ENCODE measurements around the gene VTI1B.
"Not testable (repeated sequence)": the region's sequence is repeated elsewhere in the genome, so short reads cannot be mapped to it uniquely, and the experiment has no call there.

VTI1B gene

GRCh38 chr14:67626131-67626530 lies 48.3 kb downstream of the VTI1B start:
- DNase-seq = not testable (repeated sequence)

DNA sequence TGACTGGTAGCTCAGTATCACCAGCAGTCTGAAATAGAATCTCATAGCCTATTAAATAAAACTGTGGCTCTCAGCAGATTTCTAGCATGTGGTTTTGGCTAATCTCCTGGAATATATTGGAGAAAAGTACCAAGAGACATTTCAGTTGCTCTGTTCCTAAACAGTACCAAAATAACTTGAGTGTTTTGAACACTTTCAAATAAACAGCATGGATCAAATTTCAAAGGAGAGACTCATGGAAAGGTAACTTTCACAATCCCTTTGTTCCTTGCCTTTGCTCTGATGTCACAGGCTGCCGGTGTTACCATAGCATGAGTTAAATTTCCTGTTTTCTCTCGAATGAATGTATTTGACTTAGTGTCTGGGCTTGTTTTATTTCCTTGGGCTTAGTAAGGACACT lies 51.3 kb downstream of the VTI1B start:
- DNase-seq = no peak

- no peak for DNase-seq
Measured at GRCh38 chr14:67622675-67623074, 51.8 kb downstream of the VTI1B start.

DNA sequence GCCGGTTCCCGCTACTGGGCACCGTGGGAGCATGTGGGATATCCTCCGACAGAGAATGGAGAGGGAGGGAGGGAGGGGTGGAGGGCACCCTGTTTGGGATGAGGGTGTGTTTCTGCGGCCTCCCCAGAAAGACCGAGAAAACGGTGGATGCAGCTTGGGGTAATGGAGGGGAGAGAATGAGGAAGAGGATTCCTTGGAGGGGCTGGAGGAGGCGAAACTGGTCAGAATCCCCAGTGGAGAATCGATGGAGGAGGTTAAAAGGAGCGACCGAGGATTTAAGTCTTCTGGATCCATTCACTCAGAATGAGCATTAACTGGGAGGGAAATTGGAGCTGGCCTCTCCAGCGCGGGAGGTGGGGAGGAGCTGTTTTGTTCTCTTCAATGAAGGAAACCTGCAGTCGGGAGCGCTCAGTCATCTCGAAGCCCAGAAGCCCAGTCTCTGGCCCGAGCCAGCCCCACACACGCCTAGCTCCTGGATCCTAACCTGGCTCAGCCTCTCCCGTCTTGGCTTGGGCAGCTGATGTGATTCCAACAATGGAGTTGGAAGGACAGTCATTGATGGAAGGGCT lies 54.1 kb downstream of the VTI1B start:
- no peak for DNase-seq

DNA sequence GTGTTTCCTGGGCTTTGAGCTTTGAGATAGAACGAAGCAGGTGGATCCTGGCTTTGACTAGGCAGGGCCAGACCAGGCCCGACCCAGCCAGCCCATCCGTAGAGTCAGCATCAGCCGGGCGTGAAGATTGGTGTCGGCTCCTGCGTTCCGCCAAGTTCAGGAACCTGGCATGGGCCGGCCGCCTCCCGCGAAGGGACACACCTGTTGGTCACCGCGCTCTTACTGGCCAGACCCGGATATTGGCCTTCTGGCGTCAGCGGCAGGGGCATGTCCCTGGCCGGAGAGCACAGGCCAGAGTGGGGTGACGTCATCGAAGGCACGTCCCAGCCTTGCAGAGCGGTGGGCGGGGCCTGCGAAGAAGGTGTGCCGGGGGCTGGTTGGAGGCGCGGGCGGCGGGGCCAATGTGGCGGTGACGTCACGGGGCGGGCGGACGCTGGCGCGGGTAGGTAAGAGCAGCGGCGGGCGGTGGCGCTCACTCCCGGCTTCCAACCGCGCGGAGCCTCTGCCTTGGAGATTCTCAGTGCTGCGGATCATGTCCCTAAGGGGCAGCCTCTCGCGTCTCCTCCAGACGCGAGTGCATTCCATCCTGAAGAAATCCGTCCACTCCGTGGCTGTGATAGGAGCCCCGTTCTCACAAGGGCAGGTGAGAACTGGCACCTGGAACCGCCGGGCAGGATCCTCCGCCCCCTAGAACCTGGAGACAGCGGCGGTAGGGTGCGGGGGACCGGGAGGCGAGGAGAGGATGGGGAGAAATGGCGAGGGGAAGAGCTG lies 54.8 kb downstream of the VTI1B start, which contains the start of gene ARG2:
TSS of gene ARG2 (plus strand) at position 475 of the 771 bp plus-strand sequence. CDS start at position 533, 58 bp downstream.
- peak; percentile 30 for DNase-seq

GRCh38 chr14:67618617-67619063 lies 55.8 kb downstream of the VTI1B start:
- no peak for DNase-seq

DNA sequence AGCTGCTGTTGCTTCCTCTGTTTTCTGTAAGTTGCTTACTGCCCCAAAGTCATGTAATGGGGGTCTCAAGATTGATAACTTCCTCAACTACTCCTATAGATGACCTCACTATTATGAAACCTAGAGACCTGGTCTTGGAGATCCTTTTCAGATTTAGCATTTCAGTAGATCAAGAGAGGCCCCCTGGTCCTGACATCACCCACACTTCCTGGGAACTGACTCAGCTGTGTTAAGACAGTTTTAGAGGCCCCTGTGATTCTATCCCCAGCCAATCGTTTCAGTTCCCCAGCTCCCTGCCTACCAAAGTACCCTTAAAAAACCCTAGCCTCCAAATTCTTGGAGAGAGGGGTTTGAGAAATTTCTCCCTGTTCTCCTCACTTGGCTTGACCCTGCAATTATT lies 63.9 kb downstream of the VTI1B start:
- DNase-seq = no peak

- DNase-seq = no peak
Measured at GRCh38 chr14:67609642-67610310, 64.7 kb downstream of the VTI1B start.

- no peak for DNase-seq
Measured at GRCh38 chr14:67607646-67608045, 66.8 kb downstream of the VTI1B start.

- no peak for DNase-seq
Measured at GRCh38 chr14:67602995-67603545, 71.4 kb downstream of the VTI1B start.

- no peak for DNase-seq
Measured at GRCh38 chr14:67602076-67602475, 72.4 kb downstream of the VTI1B start.

DNA sequence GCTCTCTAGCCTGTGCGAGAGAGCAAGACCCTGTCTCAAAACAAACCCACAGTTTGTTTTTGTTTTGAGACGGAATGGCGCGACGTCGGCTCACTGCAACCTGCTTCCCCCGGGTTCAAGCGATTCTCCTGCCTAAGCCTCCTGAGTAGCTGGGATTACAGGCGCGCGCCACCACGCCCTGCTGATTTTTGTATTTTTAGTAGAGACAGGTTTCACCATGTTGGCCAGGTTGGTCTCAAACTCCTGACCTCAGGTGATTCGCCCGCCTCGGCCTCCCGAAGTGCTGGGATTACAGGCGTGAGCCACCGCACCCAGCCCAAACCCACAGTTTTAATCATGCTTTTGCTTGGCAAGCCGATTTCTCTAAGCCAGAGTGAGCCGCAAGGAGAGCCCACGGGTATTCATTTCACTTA lies 73.9 kb downstream of the VTI1B start:
- DNase-seq = not testable (repeated sequence)

- peak; percentile 63 for DNase-seq
Measured at GRCh38 chr14:67599698-67600561, 74.5 kb downstream of the VTI1B start, which contains the start of gene PIGH. TSS of gene PIGH (minus strand) at chr14:67600268. CDS start at chr14:67600203, 65 bp downstream.

Measured in GOT3 (cell line).